Stimulated activated naive CD8-positive, alpha-beta T cell treated with anti-CD3 and anti-CD28 coated beads, Interleukin-15, amount 100 ng/mL, for 72 hours (primary cell): Measurements from ENCODE around the gene PPP2R2D.

Experiments used
- ATAC-seq: fragments of 150-1000 bp; cut with Tn5 transposase; 2 replicates; pipeline ENCODE4 v1.10.0; 2021; ENCODE audit warnings: mild to moderate bottlenecking, moderate library complexity
- DNase-seq, 2 donors: peaks; one replicate each; pipeline ENCODE4 v3.0.0; 2021 to 2022
- H3K27ac Mint-ChIP-seq, 2 donors: one replicate each; pipeline ENCODE4 v1.8.0; 2022; ENCODE audit warnings: mild to moderate bottlenecking in 2 of 2, mixed read lengths in 2 of 2, moderate library complexity in 2 of 2
- H3K27me3 Mint-ChIP-seq: one replicate; pipeline ENCODE4 v1.8.0; 2022; ENCODE audit warnings: mixed read lengths
- H3K4me1 Mint-ChIP-seq: one replicate; pipeline ENCODE4 v1.8.0; 2022; ENCODE audit warnings: mild to moderate bottlenecking, mixed read lengths
- H3K4me3 Mint-ChIP-seq, 2 donors: one replicate each; pipeline ENCODE4 v1.8.0; 2022; ENCODE audit warnings: mild to moderate bottlenecking in 2 of 2, mixed read lengths in 2 of 2, moderate library complexity in 1 of 2
- H3K9me3 Mint-ChIP-seq, 2 donors: one replicate each; pipeline ENCODE4 v1.8.0; 2022; ENCODE audit warnings: mixed read lengths in 2 of 2

The PPP2R2D gene

GRCh38 chr10:131973160-131973951, 72.5 kb downstream of the PPP2R2D start:
- no peaks in the 10 kb centered on the region for H3K27me3 Mint-ChIP-seq
- peaks cover 84% of the 10 kb centered on the region for H3K4me1 Mint-ChIP-seq
- DNase-seq (peak; percentile 23 to 27), ATAC-seq (peak; percentile 47)
- H3K27ac Mint-ChIP-seq, result peak overlapping the region; percentile 88 to 96
- peak overlapping the region; percentile 74 to 86 for H3K4me3 Mint-ChIP-seq
- no peaks in the 10 kb centered on the region for H3K9me3 Mint-ChIP-seq

DNA sequence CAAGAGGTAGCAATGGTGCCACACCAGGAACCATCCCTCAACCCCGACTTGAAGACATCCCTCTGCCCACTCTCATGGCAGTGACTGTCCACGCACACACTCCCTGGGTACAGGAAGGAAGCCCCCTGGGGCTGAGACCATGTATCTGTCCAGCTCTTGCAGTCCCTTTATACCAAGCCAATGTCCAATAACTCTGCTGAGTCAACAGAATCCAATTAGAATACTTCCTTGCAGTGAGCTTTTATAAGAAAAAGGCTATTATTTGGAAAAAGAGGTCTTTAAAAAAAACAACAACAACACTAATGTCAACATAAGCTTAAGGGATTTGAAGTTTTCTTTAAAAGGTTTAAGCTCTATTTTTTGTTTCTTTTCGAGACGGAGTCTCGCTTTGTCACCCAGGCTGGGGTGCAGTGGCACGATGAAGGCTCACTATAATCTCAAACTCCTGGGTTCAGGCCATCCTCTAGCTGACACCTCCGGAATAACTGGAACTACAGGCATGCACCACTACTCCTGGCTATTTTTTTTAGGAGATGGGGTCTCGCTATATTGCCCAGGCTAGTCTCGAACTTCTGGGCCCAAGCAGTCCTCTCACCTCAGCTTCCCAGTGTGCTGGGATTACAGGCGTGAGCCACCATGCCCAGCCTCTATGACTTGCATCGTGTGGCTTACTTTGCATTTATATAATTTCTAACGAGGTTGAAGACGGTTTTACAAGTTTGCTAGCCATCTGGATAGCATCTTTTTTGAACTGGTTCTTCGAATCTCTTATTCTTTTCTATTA, 73.4 kb downstream of the PPP2R2D start:
- H3K27ac Mint-ChIP-seq, result peak overlapping the region in 1 of 2 donors; percentile 81
- no peaks in the 10 kb centered on the region for H3K9me3 Mint-ChIP-seq
- H3K4me1 Mint-ChIP-seq, result peaks cover 92% of the 10 kb centered on the region
- H3K4me3 Mint-ChIP-seq, result peak overlapping the region; percentile 59 to 86
- ATAC-seq (no peak), DNase-seq (no peak)
- H3K27me3 Mint-ChIP-seq, result no peaks in the 10 kb centered on the region

DNA sequence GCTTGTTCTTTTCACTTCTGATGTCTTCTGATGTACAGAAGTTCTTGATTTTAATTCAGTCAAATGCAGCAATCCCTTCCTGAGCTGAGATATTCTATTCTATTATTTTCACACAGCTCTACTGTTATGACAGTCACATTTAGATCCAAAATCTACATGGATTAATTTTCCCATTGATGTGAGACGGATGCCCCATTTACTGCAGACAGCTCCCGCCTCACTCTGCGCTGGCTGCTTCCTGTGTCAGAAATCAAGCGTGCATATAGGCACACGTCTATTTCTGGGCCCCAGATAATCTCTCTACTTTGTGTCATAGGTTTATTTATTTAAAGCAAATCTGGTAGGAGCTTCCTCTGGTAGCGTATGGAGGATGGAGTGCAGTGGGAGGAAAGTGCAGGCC, 74.2 kb downstream of the PPP2R2D start:
- H3K4me3 Mint-ChIP-seq, result peak overlapping the region; percentile 6 to 55
- ATAC-seq (no peak), DNase-seq (no peak)
- H3K4me1 Mint-ChIP-seq, result peaks cover 100% of the 10 kb centered on the region
- no peak overlapping the region for H3K27ac Mint-ChIP-seq
- no peaks in the 10 kb centered on the region for H3K27me3 Mint-ChIP-seq
- no peaks in the 10 kb centered on the region for H3K9me3 Mint-ChIP-seq

DNA sequence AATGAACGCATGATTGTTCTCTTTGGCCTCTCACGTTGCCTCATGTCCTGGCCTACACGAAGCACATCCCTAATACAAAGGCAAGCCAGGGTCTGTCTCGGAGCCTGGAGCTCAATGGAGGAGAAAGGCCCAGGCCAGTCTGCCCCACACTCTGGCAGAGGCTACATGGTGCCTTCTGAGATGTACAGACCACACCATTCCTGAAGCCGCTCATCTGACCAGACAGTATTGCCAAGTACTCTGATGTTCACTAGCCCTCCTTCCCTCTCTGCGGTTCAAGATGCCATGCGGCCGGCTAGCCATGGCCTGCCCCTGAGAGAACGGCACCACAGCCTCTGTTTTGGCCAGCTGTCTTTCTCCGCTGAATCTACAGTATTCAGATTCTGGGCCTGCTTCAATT, 75.0 kb downstream of the PPP2R2D start:
- H3K4me1 Mint-ChIP-seq, result peaks cover 97% of the 10 kb centered on the region
- H3K27ac Mint-ChIP-seq, result peak overlapping the region in 1 of 2 donors; percentile 9
- no peaks in the 10 kb centered on the region for H3K27me3 Mint-ChIP-seq
- ATAC-seq, result no peak
- no peaks in the 10 kb centered on the region for H3K9me3 Mint-ChIP-seq
- no peak for DNase-seq
- H3K4me3 Mint-ChIP-seq, result no peak overlapping the region

DNA sequence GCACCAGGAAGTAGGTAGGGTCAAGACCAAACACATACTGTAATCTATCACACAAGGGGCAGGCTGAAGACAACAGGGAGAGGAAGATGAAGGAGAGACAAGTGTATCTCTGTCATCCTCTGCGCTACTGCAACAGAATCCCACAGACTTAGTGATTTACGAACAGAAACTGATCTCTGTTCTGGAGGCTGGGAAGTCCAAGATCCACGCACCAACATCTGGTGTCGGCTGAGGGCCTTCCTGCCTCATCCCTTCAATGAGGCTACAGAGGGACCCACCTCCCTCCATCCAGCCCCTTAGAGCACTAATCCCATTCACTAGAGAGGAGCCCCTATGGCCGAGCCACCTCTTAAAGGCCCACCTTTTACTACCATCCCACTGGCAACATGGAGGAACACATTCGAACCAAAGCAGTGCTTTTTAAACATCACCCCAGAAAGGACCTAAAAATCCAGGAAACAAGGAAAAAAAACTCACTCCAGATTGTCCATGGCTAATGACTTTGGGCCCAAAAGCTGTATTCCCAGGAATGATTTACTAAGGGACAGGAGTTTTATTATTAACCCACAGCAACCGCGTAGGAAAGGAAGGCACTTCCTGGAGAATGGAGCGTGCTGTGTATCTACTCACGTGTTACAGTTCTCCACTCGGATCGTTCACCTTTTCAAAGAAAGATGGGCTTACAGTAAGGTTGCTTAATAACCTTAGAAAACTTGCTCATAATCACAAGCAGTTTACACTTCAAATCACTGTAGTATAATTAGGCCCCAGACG, 76.7 kb downstream of the PPP2R2D start:
- H3K27ac Mint-ChIP-seq, result no peak overlapping the region
- H3K27me3 Mint-ChIP-seq, result no peaks in the 10 kb centered on the region
- ATAC-seq (no peak), DNase-seq (no peak)
- H3K4me3 Mint-ChIP-seq, result peak overlapping the region in 1 of 2 donors; percentile 49
- H3K9me3 Mint-ChIP-seq, result no peaks in the 10 kb centered on the region
- peaks cover 84% of the 10 kb centered on the region for H3K4me1 Mint-ChIP-seq

DNA sequence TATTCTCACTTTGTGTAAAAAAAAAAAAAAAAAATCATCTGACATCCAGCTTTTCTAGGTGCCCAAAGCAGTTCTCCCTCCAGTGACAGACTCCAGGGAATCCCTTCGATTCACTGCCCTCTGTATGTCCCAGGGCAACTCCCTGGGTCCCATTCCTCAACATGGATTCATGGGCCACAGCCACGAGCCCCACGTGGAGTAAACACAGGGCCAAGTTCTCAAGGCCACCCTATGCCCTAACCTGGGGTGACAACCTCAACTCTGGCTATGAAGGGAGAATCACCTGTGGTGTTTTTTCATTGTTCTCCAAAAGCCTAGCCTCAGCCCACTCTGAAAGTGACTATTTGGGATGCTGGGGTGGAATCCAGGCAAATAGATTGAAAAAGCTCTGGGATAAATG, 77.6 kb downstream of the PPP2R2D start:
- ATAC-seq (no peak), DNase-seq (no peak)
- no peaks in the 10 kb centered on the region for H3K9me3 Mint-ChIP-seq
- no peak overlapping the region for H3K27ac Mint-ChIP-seq
- no peaks in the 10 kb centered on the region for H3K27me3 Mint-ChIP-seq
- H3K4me1 Mint-ChIP-seq, result peaks cover 75% of the 10 kb centered on the region
- peak overlapping the region in 1 of 2 donors; percentile 49 for H3K4me3 Mint-ChIP-seq

GRCh38 chr10:131978851-131979250, 78.0 kb downstream of the PPP2R2D start:
- H3K9me3 Mint-ChIP-seq, result no peaks in the 10 kb centered on the region
- peak overlapping the region in 1 of 2 donors; percentile 74 for H3K27ac Mint-ChIP-seq
- peaks cover 70% of the 10 kb centered on the region for H3K4me1 Mint-ChIP-seq
- H3K4me3 Mint-ChIP-seq, result peak overlapping the region; percentile 77 to 91
- no peaks in the 10 kb centered on the region for H3K27me3 Mint-ChIP-seq
- ATAC-seq (no peak), DNase-seq (no peak)

DNA sequence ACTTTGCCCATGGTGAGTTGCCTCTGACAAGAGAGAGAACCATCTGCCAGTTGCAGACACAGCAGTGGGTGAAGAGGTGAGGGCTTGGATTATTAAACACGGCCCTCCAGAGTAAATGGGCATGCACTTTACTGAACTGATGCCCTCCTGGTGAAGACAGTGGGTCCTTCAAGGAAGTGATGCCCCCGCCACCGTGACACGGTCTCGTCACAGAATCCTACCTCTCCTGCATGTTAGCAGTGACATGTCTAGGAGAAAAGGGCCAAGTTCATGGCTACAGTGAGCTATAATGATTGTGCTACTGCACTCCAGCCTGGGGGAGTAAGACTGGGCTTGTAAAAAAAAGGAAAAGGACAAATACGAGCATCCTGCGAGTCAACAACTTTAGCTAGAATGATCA, 78.5 kb downstream of the PPP2R2D start:
- Mint-ChIP-seq H3K9me3 (no peaks in the 10 kb centered on the region), H3K4me3 (peak overlapping the region; percentile 77 to 91), H3K27ac (peak overlapping the region; percentile 50 to 52), H3K27me3 (no peaks in the 10 kb centered on the region), H3K4me1 (peaks cover 66% of the 10 kb centered on the region)
- ATAC-seq (no peak), DNase-seq (no peak)

DNA sequence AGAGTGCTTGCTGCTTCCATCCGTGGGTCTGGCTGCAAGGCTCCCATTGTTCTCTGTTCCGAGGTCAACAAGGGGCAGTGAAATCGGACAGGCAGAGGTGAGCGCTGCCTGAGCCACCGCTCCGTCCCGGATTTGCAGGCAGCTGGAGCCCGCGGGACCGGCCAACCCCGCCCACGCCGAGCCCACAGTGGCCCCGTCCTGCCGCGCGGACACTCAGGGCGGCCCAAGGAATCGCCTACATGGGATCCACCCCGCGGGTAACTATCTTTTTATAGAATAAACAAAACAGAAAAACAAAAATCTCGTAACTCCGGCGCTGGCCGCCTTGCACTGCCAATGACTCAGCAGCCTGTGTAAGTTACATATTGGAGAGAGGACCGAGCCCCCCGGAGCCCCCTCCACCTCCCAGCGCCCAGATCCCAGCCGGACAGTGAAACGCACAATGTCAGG, 79.0 kb downstream of the PPP2R2D start:
- Mint-ChIP-seq H3K27ac (peak overlapping the region in 1 of 2 donors; percentile 50), H3K27me3 (no peaks in the 10 kb centered on the region), H3K9me3 (no peaks in the 10 kb centered on the region), H3K4me3 (peak overlapping the region; percentile 77 to 91), H3K4me1 (peaks cover 60% of the 10 kb centered on the region)
- ATAC-seq, result no peak
- DNase-seq, result no peak

GRCh38 chr10:131980321-131980720, 79.5 kb downstream of the PPP2R2D start:
- Mint-ChIP-seq H3K27me3 (no peaks in the 10 kb centered on the region), H3K27ac (peak overlapping the region in 1 of 2 donors; percentile 22), H3K4me1 (peaks cover 56% of the 10 kb centered on the region)

GRCh38 chr10:131980761-131981428, 80.1 kb downstream of the PPP2R2D start:
- no peak for ATAC-seq
- no peaks in the 10 kb centered on the region for H3K27me3 Mint-ChIP-seq

More at GRCh38 chr10:131980321-131980720, 79.5 kb downstream of the PPP2R2D start:
- Mint-ChIP-seq H3K4me3 (peak overlapping the region; percentile 77 to 91), H3K9me3 (no peaks in the 10 kb centered on the region)
- ATAC-seq, result no peak
- no peak for DNase-seq

GRCh38 chr10:131981429-131982184, 80.8 kb downstream of the PPP2R2D start, which contains the start of gene BNIP3:
Gene BNIP3 (minus strand): TSS chr10:131981923. CDS start chr10:131981806, 117 bp downstream.
- Mint-ChIP-seq H3K4me3 (peak within 1 kb of the TSS; percentile 91 to 95), H3K9me3 (no peaks in the 10 kb centered on the region), H3K27ac (peak within 1 kb of the TSS; percentile 81 to 96), H3K4me1 (peaks cover 43% of the 10 kb centered on the region), H3K27me3 (no peaks in the 10 kb centered on the region)
- peak; percentile 87 to 88 for DNase-seq
- peak; percentile 87 for ATAC-seq

More at GRCh38 chr10:131980761-131981428, 80.1 kb downstream of the PPP2R2D start:
- Mint-ChIP-seq H3K4me3 (peak overlapping the region; percentile 91 to 95), H3K9me3 (no peaks in the 10 kb centered on the region), H3K27ac (peak overlapping the region; percentile 81 to 88), H3K4me1 (peaks cover 50% of the 10 kb centered on the region)
- peak in 1 of 2 donors; percentile 14 for DNase-seq

DNA sequence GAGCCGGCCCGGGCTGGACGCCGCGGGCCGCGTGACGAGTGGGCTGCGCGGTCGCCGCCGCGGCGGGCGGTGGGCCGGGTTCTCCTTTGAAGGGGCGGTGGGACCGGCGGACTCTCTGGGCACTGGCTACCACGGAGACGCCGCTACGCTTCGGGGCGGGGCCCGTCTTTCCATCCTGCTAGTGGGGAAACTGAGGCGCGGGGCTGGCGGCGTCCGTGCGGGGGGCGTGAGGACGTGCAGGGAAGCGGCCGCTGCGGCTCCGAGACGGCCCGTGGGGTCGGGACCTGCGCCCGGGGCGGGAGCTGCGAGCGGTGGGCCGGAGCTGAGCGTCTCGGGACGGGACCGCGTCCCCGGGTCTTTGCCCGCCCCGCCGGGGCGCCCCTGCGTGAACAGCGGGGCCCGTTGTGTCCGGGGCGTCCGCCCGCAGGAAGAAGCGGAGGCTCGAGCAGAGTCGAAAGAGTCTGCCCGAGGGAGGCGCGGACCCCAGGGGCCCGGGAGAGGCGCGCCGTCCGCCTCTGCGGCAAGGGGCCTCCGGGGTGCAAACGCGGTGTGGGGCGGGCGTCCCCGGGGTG, 81.5 kb downstream of the PPP2R2D start:
- Mint-ChIP-seq H3K27me3 (no peaks in the 10 kb centered on the region), H3K9me3 (no peaks in the 10 kb centered on the region), H3K4me3 (peak overlapping the region; percentile 91 to 95), H3K4me1 (peaks cover 36% of the 10 kb centered on the region), H3K27ac (no peak overlapping the region)
- DNase-seq (peak in 1 of 2 donors; percentile 31), ATAC-seq (peak; percentile 44)

- peaks cover 31% of the 10 kb centered on the region for H3K4me1 Mint-ChIP-seq
- DNase-seq (no peak), ATAC-seq (no peak)
- no peaks in the 10 kb centered on the region for H3K27me3 Mint-ChIP-seq
- H3K4me3 Mint-ChIP-seq, result peak overlapping the region; percentile 47 to 67
- H3K27ac Mint-ChIP-seq, result no peak overlapping the region
- H3K9me3 Mint-ChIP-seq, result no peaks in the 10 kb centered on the region
Measured at GRCh38 chr10:131982796-131983195, 82.0 kb downstream of the PPP2R2D start.
